ENCODE data around the gene SCN1B.

The SCN1B gene

DNA sequence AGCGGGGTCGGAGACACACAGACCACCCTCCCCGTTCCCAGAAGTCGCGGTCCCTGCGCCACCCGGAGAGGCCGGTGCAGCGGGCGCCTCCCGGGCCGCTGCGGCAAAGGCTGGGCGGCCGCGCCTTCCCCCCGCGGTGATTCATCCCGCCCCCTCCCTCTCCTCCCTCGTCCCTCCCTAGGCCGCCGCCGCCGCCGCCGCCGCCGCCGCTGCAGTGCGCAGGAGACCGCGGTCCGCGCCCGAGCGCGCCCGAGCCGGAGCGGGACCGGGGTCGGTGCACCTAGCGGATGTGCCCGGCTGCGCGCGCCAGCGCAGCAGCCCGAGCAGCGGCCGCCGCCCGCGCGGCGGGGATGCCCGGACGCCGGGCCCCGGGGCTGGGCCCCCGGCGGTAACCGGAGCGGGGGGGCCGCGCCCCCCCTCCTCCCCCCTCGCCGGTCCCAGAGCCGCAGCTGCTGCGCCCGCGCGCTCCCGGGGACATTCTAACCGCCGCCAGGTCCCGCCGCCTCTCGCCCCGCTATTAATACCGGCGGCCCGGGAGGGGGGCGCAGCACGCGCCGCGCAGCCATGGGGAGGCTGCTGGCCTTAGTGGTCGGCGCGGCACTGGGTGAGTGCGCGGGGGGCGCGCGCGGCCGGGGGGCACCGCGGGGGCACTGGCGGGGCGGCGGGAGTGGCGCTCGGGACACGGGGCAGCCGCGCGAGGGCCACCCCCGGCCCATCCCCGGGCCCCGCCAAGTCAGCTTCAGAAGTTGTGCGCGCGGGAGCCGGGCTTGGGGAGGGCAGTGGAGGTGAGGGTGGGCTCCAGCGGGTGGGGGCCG, at the start of gene SCN1B:
Gene SCN1B (plus strand): TSS at position 214 of the 815 bp plus-strand sequence. CDS start 351 bp downstream, at position 565.
- Histone ChIP-seq H4K20me1 (ENCODE audit: insufficient read depth) (no peaks in the 10 kb centered on the region), H3K27me3 (ENCODE audit: insufficient read depth, low read depth) (peaks cover 35% of the 10 kb centered on the region; the same call in 1 of the 2 replicates), H3K4me1 (ENCODE audit: low read depth, poor library complexity, severe bottlenecking) (no peaks in the 10 kb centered on the region), H3K36me3 (ENCODE audit: insufficient read depth) (no peaks in the 10 kb centered on the region), H3K9ac (no peak within 1 kb of the TSS), H3K4me2 (no peak within 1 kb of the TSS), H3K4me3 (IDR thresholded peaks at IDR 0.05; ENCODE audit: insufficient read depth, low read depth, low read length) (no peak within 1 kb of the TSS), H3K27ac (no peak within 1 kb of the TSS), H3K79me2 (ENCODE audit: insufficient read depth, low read depth) (no peaks in the 10 kb centered on the region), H2AFZ (ENCODE audit: low read depth) (no peak within 1 kb of the TSS)
- TF ChIP-seq, protein P1, sequence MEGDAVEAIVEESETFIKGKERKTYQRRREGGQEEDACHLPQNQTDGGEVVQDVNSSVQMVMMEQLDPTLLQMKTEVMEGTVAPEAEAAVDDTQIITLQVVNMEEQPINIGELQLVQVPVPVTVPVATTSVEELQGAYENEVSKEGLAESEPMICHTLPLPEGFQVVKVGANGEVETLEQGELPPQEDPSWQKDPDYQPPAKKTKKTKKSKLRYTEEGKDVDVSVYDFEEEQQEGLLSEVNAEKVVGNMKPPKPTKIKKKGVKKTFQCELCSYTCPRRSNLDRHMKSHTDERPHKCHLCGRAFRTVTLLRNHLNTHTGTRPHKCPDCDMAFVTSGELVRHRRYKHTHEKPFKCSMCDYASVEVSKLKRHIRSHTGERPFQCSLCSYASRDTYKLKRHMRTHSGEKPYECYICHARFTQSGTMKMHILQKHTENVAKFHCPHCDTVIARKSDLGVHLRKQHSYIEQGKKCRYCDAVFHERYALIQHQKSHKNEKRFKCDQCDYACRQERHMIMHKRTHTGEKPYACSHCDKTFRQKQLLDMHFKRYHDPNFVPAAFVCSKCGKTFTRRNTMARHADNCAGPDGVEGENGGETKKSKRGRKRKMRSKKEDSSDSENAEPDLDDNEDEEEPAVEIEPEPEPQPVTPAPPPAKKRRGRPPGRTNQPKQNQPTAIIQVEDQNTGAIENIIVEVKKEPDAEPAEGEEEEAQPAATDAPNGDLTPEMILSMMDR (conservative IDR thresholded peaks at IDR 0.05; ENCODE audit: low read depth, low read length): no peak

DNA sequence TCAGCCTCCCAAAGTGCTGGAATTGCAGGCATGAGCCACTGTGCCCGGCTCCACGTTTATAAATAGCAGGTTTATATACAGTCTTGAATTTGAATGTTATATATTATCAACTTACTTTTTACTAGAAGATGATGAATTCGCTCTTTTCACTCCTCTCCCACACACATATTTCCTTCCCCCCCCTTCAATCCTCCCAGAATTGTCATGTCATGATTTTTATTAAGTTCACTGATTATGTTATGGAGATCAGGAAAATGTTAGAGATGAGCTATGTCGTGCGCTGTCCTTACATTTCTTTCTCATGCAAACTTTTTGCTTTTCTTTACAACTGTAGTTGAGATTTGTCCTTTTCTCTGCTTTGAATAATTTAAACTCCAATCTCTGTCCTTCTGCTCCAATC, 48.0 kb upstream of the SCN1B start:
- Histone ChIP-seq H3K27me3 (ENCODE audit: insufficient read depth, low read depth) (no peaks in the 10 kb centered on the region; the same call in 1 of the 2 replicates), H3K27ac (no peak overlapping the region), H3K79me2 (ENCODE audit: insufficient read depth, low read depth) (no peaks in the 10 kb centered on the region), H3K9ac (no peak overlapping the region), H3K36me3 (ENCODE audit: insufficient read depth) (no peaks in the 10 kb centered on the region), H3K4me3 (IDR thresholded peaks at IDR 0.05; ENCODE audit: insufficient read depth, low read depth, low read length) (no peak overlapping the region), H3K4me2 (no peak overlapping the region), H3K4me1 (ENCODE audit: low read depth, poor library complexity, severe bottlenecking) (no peaks in the 10 kb centered on the region), H4K20me1 (ENCODE audit: insufficient read depth) (no peaks in the 10 kb centered on the region), H2AFZ (ENCODE audit: low read depth) (no peak overlapping the region)
- TF ChIP-seq, protein P1 (conservative IDR thresholded peaks at IDR 0.05; ENCODE audit: low read depth, low read length): no peak

DNA sequence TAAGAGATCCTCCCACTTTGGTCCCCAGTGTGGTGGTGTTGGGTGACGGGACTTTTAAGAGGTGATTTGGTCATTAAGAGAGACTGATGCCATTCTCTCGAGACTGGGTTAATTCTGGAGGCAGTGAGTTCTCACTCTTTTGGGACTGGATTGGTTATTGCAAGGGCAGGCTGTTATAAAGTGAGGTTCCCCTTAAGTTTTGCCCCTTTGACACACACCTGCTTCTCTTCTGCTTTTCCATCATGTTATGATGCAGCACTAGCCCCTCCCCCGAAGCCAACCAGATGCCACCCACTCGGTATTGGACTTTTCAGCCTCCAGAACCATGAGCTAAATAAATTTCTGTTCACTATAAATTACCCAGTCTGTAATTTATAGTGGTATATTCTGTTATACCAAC, 46.5 kb upstream of the SCN1B start:
- no peaks in the 10 kb centered on the region for H4K20me1 ChIP-seq (ENCODE audit: insufficient read depth)
- no peak overlapping the region for H3K4me3 ChIP-seq (IDR thresholded peaks at IDR 0.05; ENCODE audit: insufficient read depth, low read depth, low read length)
- no peak overlapping the region for H3K4me2 ChIP-seq
- H3K36me3 ChIP-seq (ENCODE audit: insufficient read depth): no peaks in the 10 kb centered on the region
- H2AFZ ChIP-seq (ENCODE audit: low read depth): no peak overlapping the region
- H3K27ac ChIP-seq: no peak overlapping the region
- no peak overlapping the region for H3K9ac ChIP-seq
- H3K4me1 ChIP-seq (ENCODE audit: low read depth, poor library complexity, severe bottlenecking): no peaks in the 10 kb centered on the region
- no peaks in the 10 kb centered on the region; the same call in 1 of the 2 replicates for H3K27me3 ChIP-seq (ENCODE audit: insufficient read depth, low read depth)
- no peaks in the 10 kb centered on the region for H3K79me2 ChIP-seq (ENCODE audit: insufficient read depth, low read depth)
- TF ChIP-seq, protein P1 (conservative IDR thresholded peaks at IDR 0.05; ENCODE audit: low read depth, low read length): no peak

DNA sequence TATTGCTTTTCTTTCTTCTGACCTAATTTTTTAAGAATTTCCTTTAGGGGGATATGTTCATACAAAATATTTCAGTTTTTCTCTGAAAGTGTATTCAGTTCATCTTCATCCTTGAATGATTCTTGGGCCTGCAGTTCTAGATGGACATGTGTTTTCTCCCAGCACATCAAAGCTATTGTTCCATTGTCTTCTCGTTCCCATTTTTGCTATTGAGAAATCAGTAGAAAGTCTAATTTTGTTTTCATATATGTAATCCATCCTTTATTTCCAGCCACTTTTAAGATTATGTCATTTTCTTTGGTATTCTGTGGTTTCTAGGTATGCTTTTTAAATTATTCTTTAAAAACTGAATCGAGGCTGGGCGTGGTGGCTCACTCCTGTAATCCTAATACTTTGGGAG, 46.0 kb upstream of the SCN1B start:
- no peak overlapping the region for H3K9ac ChIP-seq

More for the DNA sequence above, 46.0 kb upstream of the SCN1B start:
- Histone ChIP-seq H4K20me1 (ENCODE audit: insufficient read depth) (no peaks in the 10 kb centered on the region), H3K36me3 (ENCODE audit: insufficient read depth) (no peaks in the 10 kb centered on the region), H3K27ac (no peak overlapping the region), H3K4me2 (no peak overlapping the region), H3K27me3 (ENCODE audit: insufficient read depth, low read depth) (no peaks in the 10 kb centered on the region; the same call in 1 of the 2 replicates), H3K4me3 (IDR thresholded peaks at IDR 0.05; ENCODE audit: insufficient read depth, low read depth, low read length) (no peak overlapping the region), H2AFZ (ENCODE audit: low read depth) (no peak overlapping the region), H3K4me1 (ENCODE audit: low read depth, poor library complexity, severe bottlenecking) (no peaks in the 10 kb centered on the region), H3K79me2 (ENCODE audit: insufficient read depth, low read depth) (no peaks in the 10 kb centered on the region)
- TF ChIP-seq, protein P1 (conservative IDR thresholded peaks at IDR 0.05; ENCODE audit: low read depth, low read length): no peak

Measured in KMS-11 (cell line).